GOT3 (cell line): ENCODE results near the gene NOP10.
A peak's percentile ranks its signal among the peaks of the same experiment; 100 is the strongest.
"Not testable (repeated sequence)": the region's sequence is repeated elsewhere in the genome, so short reads cannot be mapped to it uniquely, and the experiment has no call there.

Experiments used
- DNase-seq: peaks from one replicate; lab custom pipeline; 2025; ENCODE audit warnings: mixed read lengths; lab: John Stamatoyannopoulos, UW

The NOP10 gene

GRCh38 chr15:34342737-34343575, at the start of gene NOP10, which contains the start of gene NUTM1:
Gene NOP10, minus strand, starts transcription at chr15:34343136. Its CDS starts 63 bp downstream, at chr15:34343073.
Gene NUTM1, plus strand, starts transcription at chr15:34343315. Its CDS starts 382 bp downstream, at chr15:34343697.
- DNase-seq: peak; percentile 61

- DNase-seq: not testable (repeated sequence)
These were observed 46.7 kb upstream of the NOP10 start for GRCh38 chr15:34389594-34390086.

GRCh38 chr15:34381829-34382521, 39.0 kb upstream of the NOP10 start:
- not testable (repeated sequence) for DNase-seq

GRCh38 chr15:34380491-34380890, 37.6 kb upstream of the NOP10 start:
- DNase-seq: not testable (repeated sequence)

GRCh38 chr15:34376856-34377255, 33.9 kb upstream of the NOP10 start:
- no peak for DNase-seq

- DNase-seq: not testable (repeated sequence)
These were observed 32.6 kb upstream of the NOP10 start for GRCh38 chr15:34375541-34375940.

GRCh38 chr15:34374816-34375215, 31.9 kb upstream of the NOP10 start:
- DNase-seq: no peak

GRCh38 chr15:34373951-34374350, 31.0 kb upstream of the NOP10 start:
- no peak for DNase-seq

- DNase-seq: no peak
These were observed 27.7 kb upstream of the NOP10 start for GRCh38 chr15:34370643-34371042.

GRCh38 chr15:34370129-34370528, 27.2 kb upstream of the NOP10 start:
- DNase-seq: no peak

GRCh38 chr15:34367101-34368081, 24.5 kb upstream of the NOP10 start, which contains the start of gene LPCAT4:
Gene LPCAT4, minus strand, starts transcription at chr15:34367196. Its CDS starts 96 bp downstream, at chr15:34367100.
- peak; percentile 61 for DNase-seq

GRCh38 chr15:34366271-34367065, 23.5 kb upstream of the NOP10 start:
- no peak for DNase-seq

GRCh38 chr15:34365836-34366235, 22.9 kb upstream of the NOP10 start:
- DNase-seq: no peak

GRCh38 chr15:34365091-34365825, 22.3 kb upstream of the NOP10 start:
- no peak for DNase-seq

GRCh38 chr15:34364041-34364440, 21.1 kb upstream of the NOP10 start:
- no peak for DNase-seq

GRCh38 chr15:34362047-34362773, 19.3 kb upstream of the NOP10 start:
- no peak for DNase-seq

GRCh38 chr15:34361278-34361677, 18.3 kb upstream of the NOP10 start:
- DNase-seq: no peak

GRCh38 chr15:34360298-34360697, 17.4 kb upstream of the NOP10 start:
- no peak for DNase-seq

GRCh38 chr15:34359416-34359815, 16.5 kb upstream of the NOP10 start:
- no peak for DNase-seq
